A549 (cell line): ENCODE measurements around the gene ADRB1. TPM values are rescaled to one million over a fixed set of nuclear protein-coding genes. Genes with fewer than 3 reads are reported as not detected.

ENCODE experiments used
- ATAC-seq, 2 experiments: fragments of 200-7000 bp in 1 of 2; fragments of >200 bp in 1 of 2; cut with Nextera tagmentation in 1 of 2; cut with Tn5 transposase in 1 of 2; 3 replicates each; pipeline versions ENCODE4 v1.8.0 to v1.9.1; 2018 to 2020; ENCODE audit warnings: mild to moderate bottlenecking in 1 of 2, moderate library complexity in 1 of 2
- CTCF ChIA-PET: fragments of 300-600 bp; sonication (Branson Sonifier 250); formaldehyde crosslinking; extraction: SDS; loops from one replicate; lab custom pipeline; 2021; ENCODE audit warnings: antibody characterized with exemption, inconsistent platforms; lab: Yijun Ruan, JAX
- POLR2A ChIA-PET: fragments of 350-600 bp; formaldehyde crosslinking; extraction: SDS; loops from one replicate; lab custom pipeline; 2021; ENCODE audit warnings: antibody characterized with exemption, inconsistent platforms; lab: Yijun Ruan, JAX
- DNase-seq, 2 experiments: peaks; one replicate each; pipeline versions ENCODE4 v3.0.0 to v3.0.0-alpha.2; 2011 to 2016; ENCODE audit warnings: low read depth in 1 of 2, low spot score in 1 of 2
- FAIRE-seq: peaks from 2 replicates; lab custom pipeline; 2011; peaks lifted over from hg19 to GRCh38; lab: Jason Lieb, UNC
- H3K27ac ChIP-seq, 2 experiments: fragments of >200 bp; sonication (Bioruptor Twin); formaldehyde crosslinking; 3 replicates each; pipeline ENCODE4 v1.5.1; 2016 to 2017
- H3K4me1 ChIP-seq: fragments of >200 bp; sonication (Bioruptor Twin); formaldehyde crosslinking; 3 replicates; pipeline ENCODE4 v1.6.1; 2016
- H3K4me2 ChIP-seq: fragments of >200 bp; sonication (Bioruptor Twin); formaldehyde crosslinking; 3 replicates; pipeline ENCODE4 v1.6.1; 2016
- H3K4me3 ChIP-seq: fragments of >200 bp; sonication (Bioruptor Twin); formaldehyde crosslinking; 3 replicates; pipeline ENCODE4 v1.5.1; 2016
- H3K9me3 ChIP-seq: fragments of >200 bp; sonication (Bioruptor Twin); formaldehyde crosslinking; 3 replicates; pipeline ENCODE4 v1.6.1; 2016
- CHD2 ChIP-seq: fragments of 150-350 bp; IDR thresholded peaks from 2 replicates; pipeline ENCODE4 v1.6.1; 2014; ENCODE audit warnings: low read length; ENCODE audit not compliant: partially characterized antibody
- FOSL2 ChIP-seq, 2 experiments: fragments of 450-650 bp in 1 of 2; fragments of >200 bp in 1 of 2; sonication (Bioruptor Twin) in 1 of 2; formaldehyde crosslinking; IDR thresholded peaks; 2 replicates each; pipeline versions ENCODE4 v1.5.0 to v1.6.1; 2016 to 2020; ENCODE audit warnings: mild to moderate bottlenecking in 1 of 2, moderate library complexity in 1 of 2
- HEYL ChIP-seq: fragments of 250-450 bp; sonication (Bioruptor Pico); IDR thresholded peaks from 2 replicates; pipeline ENCODE4 v1.8.0; 2021; ENCODE audit warnings: mild to moderate bottlenecking, moderate library complexity
- JUN ChIP-seq, 2 experiments: fragments of >200 bp; sonication (Bioruptor Twin); formaldehyde crosslinking; IDR thresholded peaks; 2 replicates in 1 of 2; 3 replicates in 1 of 2; pipeline ENCODE4 v1.6.1; 2016 to 2017
- KDM1A ChIP-seq: fragments of 200-600 bp; sonication (generic); IDR thresholded peaks from 2 replicates; pipeline ENCODE4 v1.6.1; 2016; ENCODE audit warnings: low read depth, mild to moderate bottlenecking
- MAFK ChIP-seq: fragments of 450-650 bp; IDR thresholded peaks from 2 replicates; pipeline ENCODE4 v1.6.1; 2014; ENCODE audit not compliant: partially characterized antibody
- MYC ChIP-seq: IDR thresholded peaks from 2 replicates; pipeline ENCODE4 v1.6.1; 2012; ENCODE audit warnings: mild to moderate bottlenecking, inconsistent platforms, low read length, improper control_type of control experiment, borderline replicate concordance
- NFE2L2 ChIP-seq: fragments of 150-350 bp; conservative IDR thresholded peaks from 2 replicates; pipeline ENCODE4 v1.6.1; 2014; ENCODE audit warnings: low read length
- NPAS2 ChIP-seq: fragments of 250-450 bp; sonication (Bioruptor Pico); IDR thresholded peaks from 2 replicates; pipeline ENCODE4 v1.8.0; 2022; ENCODE audit warnings: mild to moderate bottlenecking, moderate library complexity, borderline replicate concordance
- NR3C1 ChIP-seq: fragments of >200 bp; sonication (Bioruptor Twin); formaldehyde crosslinking; IDR thresholded peaks from 3 replicates; pipeline ENCODE4 v1.6.1; 2017
- POLR2A ChIP-seq: IDR thresholded peaks from 2 replicates; pipeline ENCODE4 v1.6.1; 2012; ENCODE audit warnings: mild to moderate bottlenecking, low read length
- RAD21 ChIP-seq, 2 experiments: fragments of >200 bp in 1 of 2; sonication (Bioruptor Twin) in 1 of 2; formaldehyde crosslinking in 1 of 2; IDR thresholded peaks in 1 of 2; conservative IDR thresholded peaks in 1 of 2; 2 replicates in 1 of 2; 3 replicates in 1 of 2; pipeline ENCODE4 v1.6.1; 2012 to 2018; ENCODE audit warnings: inconsistent platforms in 1 of 2
- SMC3 ChIP-seq: fragments of >200 bp; sonication (Bioruptor Twin); formaldehyde crosslinking; IDR thresholded peaks from 3 replicates; pipeline ENCODE4 v1.6.1; 2018; ENCODE audit warnings: inconsistent platforms
- ZC3H11A ChIP-seq: fragments of 450-650 bp; IDR thresholded peaks from 2 replicates; pipeline ENCODE4 v1.6.1; 2014; ENCODE audit warnings: antibody characterized with exemption, mild to moderate bottlenecking
- ZFP36 ChIP-seq: fragments of 450-650 bp; IDR thresholded peaks from 2 replicates; pipeline ENCODE4 v1.6.1; 2014; ENCODE audit warnings: borderline replicate concordance; ENCODE audit not compliant: partially characterized antibody
- ZNF302 ChIP-seq: fragments of 250-450 bp; sonication (Bioruptor Pico); IDR thresholded peaks from 2 replicates; pipeline ENCODE4 v1.9.0; 2021; ENCODE audit warnings: inconsistent platforms, mild to moderate bottlenecking, moderate library complexity
- WGBS: methylation state at CpG from one replicate; pipeline ENCODE4 v1.1.6; 2017; ENCODE audit errors: missing lambda C conversion rate; 5-methylcytosine and 5-hydroxymethylcytosine counted together
- polyA minus RNA-seq: library from RNA; depleted of rRNA, polyadenylated mRNA; stranded (reverse); fragments of >200 nt; gene quantifications from 2 replicates; pipeline ENCODE4 v1.2.3, GENCODE V29; 2011; rRNA and poly(A)+ RNA removed
- polyA plus RNA-seq, 4 experiments: library from polyadenylated mRNA; depleted of rRNA in 3 of 4; stranded (reverse); fragments of >200 nt; fragmentation: RNase III in 1 of 4; extraction: RNeasy Plus Mini Kit Qiagen cat#74134 plus additional on column Dnase treatment in 1 of 4; gene quantifications; 2 replicates in 3 of 4; 3 replicates in 1 of 4; pipeline ENCODE4 v1.2.3, GENCODE V29; 2011 to 2017
- TF ChIP-seq, protein P1 (sequence below): IDR thresholded peaks from 2 replicates; pipeline ENCODE4 v1.6.1; 2012
- TF ChIP-seq, protein P2 (sequence below): fragments of >200 bp; sonication (Bioruptor Twin); formaldehyde crosslinking; IDR thresholded peaks from 3 replicates; pipeline ENCODE4 v1.6.1; 2016
- TF ChIP-seq, protein P3 (sequence below): fragments of 250-450 bp; sonication (Bioruptor Pico); IDR thresholded peaks from 2 replicates; pipeline ENCODE4 v1.5.0; 2020; ENCODE audit warnings: low read depth, mild to moderate bottlenecking, moderate library complexity
- TF ChIP-seq, protein P4 (sequence below): fragments of 200-600 bp; sonication (generic); IDR thresholded peaks from 2 replicates; pipeline ENCODE4 v1.6.1; 2016; ENCODE audit warnings: antibody characterized with exemption, mild to moderate bottlenecking, moderate library complexity

Gene ADRB1
- polyA plus RNA-seq (2011; rRNA removed): 0.36 and 0.58 TPM in 2 replicates
- 1.1 and 1.6 TPM in 2 replicates for polyA plus RNA-seq (2012; cell fraction: cytosol; rRNA removed)
- polyA plus RNA-seq (2012; cell fraction: nucleus; rRNA removed): 2.4 and 3.3 TPM in 2 replicates
- polyA plus RNA-seq (2017; fragmentation: RNase III; extraction: RNeasy Plus Mini Kit Qiagen cat#74134 plus additional on column Dnase treatment): 0.62 to 0.75 TPM (median 0.66 TPM) in 3 replicates
- 0.37 and 0.54 TPM in 2 replicates for polyA minus RNA-seq

DNA sequence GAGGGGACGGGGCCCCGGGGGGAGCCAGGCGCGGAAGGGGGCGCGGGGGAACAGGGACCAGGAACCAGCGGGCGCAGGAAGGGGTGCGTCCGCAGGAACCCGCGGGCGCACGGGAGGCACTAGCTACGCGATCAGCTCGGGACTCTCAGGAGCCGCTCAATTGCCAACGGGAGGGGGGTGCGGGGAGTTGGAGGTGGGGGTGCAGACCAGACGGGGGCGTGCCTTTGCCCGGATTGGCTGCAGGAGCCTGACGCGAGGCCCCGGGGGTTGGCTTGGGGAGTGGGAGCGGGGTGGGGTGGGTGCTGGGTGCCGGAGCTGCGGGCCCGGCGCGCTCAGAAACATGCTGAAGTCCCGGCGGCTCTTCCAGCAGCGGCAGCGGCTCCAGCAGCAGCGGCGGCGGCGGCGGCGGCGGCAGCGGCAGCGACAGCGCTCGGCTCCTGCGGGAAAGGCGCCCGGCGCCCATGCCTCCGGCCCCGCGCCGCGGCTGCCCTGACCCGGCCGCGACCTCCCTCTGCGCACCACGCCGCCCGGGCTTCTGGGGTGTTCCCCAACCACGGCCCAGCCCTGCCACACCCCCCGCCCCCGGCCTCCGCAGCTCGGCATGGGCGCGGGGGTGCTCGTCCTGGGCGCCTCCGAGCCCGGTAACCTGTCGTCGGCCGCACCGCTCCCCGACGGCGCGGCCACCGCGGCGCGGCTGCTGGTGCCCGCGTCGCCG lies at the start of gene ADRB1:
TSS of gene ADRB1 (plus strand) at position 335 of the 715 bp plus-strand sequence. CDS start at position 602, 267 bp downstream.
- FAIRE-seq: no peak
- Histone ChIP-seq H3K4me1 (peaks cover 17% of the 10 kb centered on the region; the same call in 1 of the 3 replicates), H3K9me3 (no peaks in the 10 kb centered on the region), H3K27ac (peak within 1 kb of the TSS; percentile 82 to 90), H3K4me2 (peak within 1 kb of the TSS; percentile 71), H3K4me3 (peak within 1 kb of the TSS; percentile 90)
- POLR2A ChIA-PET: interaction anchor here (0.7 to 1.1 kb wide), 2 partner anchors 44 to 104 kb away, joined by 3 read pairs; no protein-coding TSS in a partner anchor
- TF ChIP-seq RAD21 (conservative IDR thresholded peaks at IDR 0.05 in 1 of 2, IDR thresholded peaks at IDR 0.05 in 1 of 2) (peak in 1 of 2 experiments; percentile 5; a peak in 1 of 5 replicates), CHD2 (no peak), ZNF302 (no peak), KDM1A (no peak), MYC (no peak), SMC3 (peak; percentile 8; the same call in 1 of the 3 replicates), MAFK (no peak), HEYL (CRISPR knock-in tag) (no peak), ZFP36 (no peak), POLR2A (peak; percentile 55), NFE2L2 (no peak)
- TF ChIP-seq, protein P1, sequence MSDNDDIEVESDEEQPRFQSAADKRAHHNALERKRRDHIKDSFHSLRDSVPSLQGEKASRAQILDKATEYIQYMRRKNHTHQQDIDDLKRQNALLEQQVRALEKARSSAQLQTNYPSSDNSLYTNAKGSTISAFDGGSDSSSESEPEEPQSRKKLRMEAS: 0 out of 2 replicates have a peak, but pooled peaks have one; percentile 6
- ATAC-seq: peak; percentile 90 to 96
- peak; percentile 86 to 88 for DNase-seq
- WGBS: 2% methylated on average over 11 of the region's 90 CpGs
- CTCF ChIA-PET: interaction anchor here (0.6 to 1.8 kb wide), 4 partner anchors 12 to 94 kb away, joined by 3 to 8 read pairs (median 4); no protein-coding TSS in a partner anchor

DNA sequence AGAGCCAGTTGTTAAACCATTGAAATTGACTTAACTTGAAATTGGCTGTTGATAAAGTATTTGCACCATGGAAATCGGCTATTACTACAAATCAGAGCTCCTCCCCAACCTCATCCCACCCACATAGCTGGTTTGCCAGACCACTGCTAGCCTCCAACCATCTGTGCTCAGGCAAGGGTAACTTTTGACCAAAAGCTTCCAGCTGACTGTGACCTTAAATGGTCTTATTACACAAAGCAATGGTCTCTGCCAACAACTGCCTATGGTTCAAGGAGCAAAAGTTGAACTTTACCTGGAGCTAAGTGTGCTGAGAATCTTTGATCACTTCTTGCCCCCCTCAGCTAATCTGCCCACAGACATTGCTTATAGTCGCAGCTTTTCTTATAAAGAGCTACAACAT lies 48.5 kb upstream of the ADRB1 start:
- 47% methylated on average over 2 of the region's 2 CpGs for whole genome bisulfite sequencing
- TF ChIP-seq ZC3H11A (no peak), FOSL2 (IDR thresholded peaks at IDR 0.05) (no peak), FOSL2 (CRISPR knock-in tag; IDR thresholded peaks at IDR 0.05) (no peak), JUN (IDR thresholded peaks at IDR 0.05) (no peak), HEYL (CRISPR knock-in tag) (no peak)
- H3K4me1 ChIP-seq: no peaks in the 10 kb centered on the region
- ChIA-PET POLR2A (no interaction called here), CTCF (interaction anchor here (1.2 to 1.6 kb wide), 3 partner anchors 11 to 108 kb away, joined by 3 to 4 read pairs (median 4); no protein-coding TSS in a partner anchor)
- ATAC-seq: no peak
- no peak overlapping the region for H3K4me2 ChIP-seq
- no peak overlapping the region for H3K4me3 ChIP-seq
- no peak for DNase-seq
- no peak for FAIRE-seq
- H3K9me3 ChIP-seq: no peaks in the 10 kb centered on the region
- H3K27ac ChIP-seq: no peak overlapping the region

DNA sequence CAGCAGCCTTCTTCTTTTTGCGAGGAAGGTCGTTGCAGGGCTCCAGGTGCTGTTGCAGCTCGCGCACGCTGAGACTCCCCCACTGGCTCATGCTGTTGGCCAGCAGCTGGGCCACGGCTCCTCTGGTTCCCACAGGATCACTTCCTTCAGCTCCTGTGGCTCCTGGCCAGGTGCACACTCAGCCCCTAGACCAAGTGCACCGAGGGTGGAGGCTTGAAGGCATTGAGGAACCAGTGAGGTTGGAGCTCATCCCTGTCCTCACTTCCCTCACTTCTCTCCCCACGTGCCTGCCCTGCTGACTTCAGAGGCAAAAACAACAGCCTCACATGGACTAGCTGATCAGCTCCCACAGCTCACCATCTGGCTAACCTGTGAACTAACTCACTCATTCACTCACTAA lies 46.2 kb upstream of the ADRB1 start:
- ChIA-PET POLR2A (no interaction called here), CTCF (interaction anchor here (0.9 to 1.4 kb wide), 3 partner anchors 17 to 25 kb away, joined by 3 to 6 read pairs (median 3); no protein-coding TSS in a partner anchor)
- ATAC-seq: no peak
- DNase-seq: no peak
- 62% methylated on average over 8 of the region's 8 CpGs for WGBS
- Histone ChIP-seq H3K4me1 (no peaks in the 10 kb centered on the region), H3K27ac (no peak overlapping the region), H3K4me3 (no peak overlapping the region), H3K4me2 (no peak overlapping the region), H3K9me3 (no peaks in the 10 kb centered on the region)
- no peak for FAIRE-seq
- TF ChIP-seq MYC (no peak), POLR2A (no peak), NPAS2 (no peak), NR3C1 (no peak)
- TF ChIP-seq, protein P2, sequence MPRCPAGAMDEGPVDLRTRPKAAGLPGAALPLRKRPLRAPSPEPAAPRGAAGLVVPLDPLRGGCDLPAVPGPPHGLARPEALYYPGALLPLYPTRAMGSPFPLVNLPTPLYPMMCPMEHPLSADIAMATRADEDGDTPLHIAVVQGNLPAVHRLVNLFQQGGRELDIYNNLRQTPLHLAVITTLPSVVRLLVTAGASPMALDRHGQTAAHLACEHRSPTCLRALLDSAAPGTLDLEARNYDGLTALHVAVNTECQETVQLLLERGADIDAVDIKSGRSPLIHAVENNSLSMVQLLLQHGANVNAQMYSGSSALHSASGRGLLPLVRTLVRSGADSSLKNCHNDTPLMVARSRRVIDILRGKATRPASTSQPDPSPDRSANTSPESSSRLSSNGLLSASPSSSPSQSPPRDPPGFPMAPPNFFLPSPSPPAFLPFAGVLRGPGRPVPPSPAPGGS: no peak
- TF ChIP-seq, protein P3, sequence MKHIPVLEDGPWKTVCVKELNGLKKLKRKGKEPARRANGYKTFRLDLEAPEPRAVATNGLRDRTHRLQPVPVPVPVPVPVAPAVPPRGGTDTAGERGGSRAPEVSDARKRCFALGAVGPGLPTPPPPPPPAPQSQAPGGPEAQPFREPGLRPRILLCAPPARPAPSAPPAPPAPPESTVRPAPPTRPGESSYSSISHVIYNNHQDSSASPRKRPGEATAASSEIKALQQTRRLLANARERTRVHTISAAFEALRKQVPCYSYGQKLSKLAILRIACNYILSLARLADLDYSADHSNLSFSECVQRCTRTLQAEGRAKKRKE (CRISPR knock-in tag): no peak
- TF ChIP-seq, protein P4, sequence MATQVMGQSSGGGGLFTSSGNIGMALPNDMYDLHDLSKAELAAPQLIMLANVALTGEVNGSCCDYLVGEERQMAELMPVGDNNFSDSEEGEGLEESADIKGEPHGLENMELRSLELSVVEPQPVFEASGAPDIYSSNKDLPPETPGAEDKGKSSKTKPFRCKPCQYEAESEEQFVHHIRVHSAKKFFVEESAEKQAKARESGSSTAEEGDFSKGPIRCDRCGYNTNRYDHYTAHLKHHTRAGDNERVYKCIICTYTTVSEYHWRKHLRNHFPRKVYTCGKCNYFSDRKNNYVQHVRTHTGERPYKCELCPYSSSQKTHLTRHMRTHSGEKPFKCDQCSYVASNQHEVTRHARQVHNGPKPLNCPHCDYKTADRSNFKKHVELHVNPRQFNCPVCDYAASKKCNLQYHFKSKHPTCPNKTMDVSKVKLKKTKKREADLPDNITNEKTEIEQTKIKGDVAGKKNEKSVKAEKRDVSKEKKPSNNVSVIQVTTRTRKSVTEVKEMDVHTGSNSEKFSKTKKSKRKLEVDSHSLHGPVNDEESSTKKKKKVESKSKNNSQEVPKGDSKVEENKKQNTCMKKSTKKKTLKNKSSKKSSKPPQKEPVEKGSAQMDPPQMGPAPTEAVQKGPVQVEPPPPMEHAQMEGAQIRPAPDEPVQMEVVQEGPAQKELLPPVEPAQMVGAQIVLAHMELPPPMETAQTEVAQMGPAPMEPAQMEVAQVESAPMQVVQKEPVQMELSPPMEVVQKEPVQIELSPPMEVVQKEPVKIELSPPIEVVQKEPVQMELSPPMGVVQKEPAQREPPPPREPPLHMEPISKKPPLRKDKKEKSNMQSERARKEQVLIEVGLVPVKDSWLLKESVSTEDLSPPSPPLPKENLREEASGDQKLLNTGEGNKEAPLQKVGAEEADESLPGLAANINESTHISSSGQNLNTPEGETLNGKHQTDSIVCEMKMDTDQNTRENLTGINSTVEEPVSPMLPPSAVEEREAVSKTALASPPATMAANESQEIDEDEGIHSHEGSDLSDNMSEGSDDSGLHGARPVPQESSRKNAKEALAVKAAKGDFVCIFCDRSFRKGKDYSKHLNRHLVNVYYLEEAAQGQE: no peak
